Activated CD4-positive, alpha-beta T cell treated with anti-CD3 and anti-CD28 coated beads for 48 hours (primary cell): Measurements from ENCODE around the gene SCO2.
"Not testable (repeated sequence)": the region's sequence is repeated elsewhere in the genome, so short reads cannot be mapped to it uniquely, and the experiment has no call there.

Experiments
- DNase-seq: peaks from one replicate; pipeline ENCODE4 v3.0.0-alpha.2; 2020

SCO2 gene

GRCh38 chr22:50548921-50549790 is 23.8 kb upstream of the SCO2 start:
- no peak for DNase-seq

GRCh38 chr22:50548040-50548920 is 22.9 kb upstream of the SCO2 start:
- peak; percentile 63 for DNase-seq

- DNase-seq = no peak
These were observed 22.0 kb upstream of the SCO2 start for GRCh38 chr22:50547263-50547985.

DNA sequence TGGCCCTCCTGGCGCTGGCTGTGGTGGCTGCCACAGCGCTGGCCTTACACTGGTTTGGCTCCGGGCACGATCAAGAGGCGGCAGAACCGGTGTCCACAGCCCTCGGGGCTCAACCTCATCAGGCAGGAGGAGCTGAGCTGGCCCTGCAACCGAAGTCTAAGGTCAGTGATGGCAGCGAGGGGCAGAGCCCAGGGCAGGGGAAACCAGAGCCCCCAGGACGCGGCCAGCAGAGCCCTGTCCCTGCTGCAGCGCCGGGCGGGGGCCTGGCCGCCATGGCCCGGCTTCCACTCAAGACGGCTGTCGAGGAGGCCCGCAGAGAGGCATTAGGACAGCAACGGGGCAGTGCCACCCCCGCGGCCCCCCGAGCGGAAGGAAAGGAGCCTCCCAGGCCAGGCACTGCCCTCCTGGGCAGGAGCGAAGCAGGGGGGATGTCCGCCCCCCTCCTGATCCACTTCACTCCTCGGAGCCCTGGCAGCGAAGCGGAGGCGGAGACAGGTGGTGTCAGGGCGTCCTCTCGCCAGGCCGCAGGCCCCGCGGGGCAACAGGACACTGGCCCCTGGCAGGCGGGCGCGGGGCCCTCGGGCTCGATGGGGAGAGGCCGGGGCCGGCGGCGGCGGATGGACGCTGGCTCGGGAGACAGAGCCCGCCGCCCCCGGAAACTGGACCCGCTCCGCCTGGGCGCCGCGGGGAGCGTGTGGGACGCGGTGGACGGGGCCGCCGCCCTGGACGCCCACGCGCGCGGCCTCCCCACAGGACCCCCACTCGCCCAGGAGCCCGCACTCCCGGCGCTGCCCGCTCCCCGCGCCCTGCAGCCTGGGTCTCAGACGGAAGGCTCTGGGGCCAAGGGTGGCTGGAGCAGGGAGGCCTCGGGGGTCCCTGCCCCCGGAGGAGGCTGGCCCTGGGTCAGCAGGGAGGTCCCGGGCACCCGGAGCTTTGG is 21.2 kb upstream of the SCO2 start:
- DNase-seq = no peak

DNA sequence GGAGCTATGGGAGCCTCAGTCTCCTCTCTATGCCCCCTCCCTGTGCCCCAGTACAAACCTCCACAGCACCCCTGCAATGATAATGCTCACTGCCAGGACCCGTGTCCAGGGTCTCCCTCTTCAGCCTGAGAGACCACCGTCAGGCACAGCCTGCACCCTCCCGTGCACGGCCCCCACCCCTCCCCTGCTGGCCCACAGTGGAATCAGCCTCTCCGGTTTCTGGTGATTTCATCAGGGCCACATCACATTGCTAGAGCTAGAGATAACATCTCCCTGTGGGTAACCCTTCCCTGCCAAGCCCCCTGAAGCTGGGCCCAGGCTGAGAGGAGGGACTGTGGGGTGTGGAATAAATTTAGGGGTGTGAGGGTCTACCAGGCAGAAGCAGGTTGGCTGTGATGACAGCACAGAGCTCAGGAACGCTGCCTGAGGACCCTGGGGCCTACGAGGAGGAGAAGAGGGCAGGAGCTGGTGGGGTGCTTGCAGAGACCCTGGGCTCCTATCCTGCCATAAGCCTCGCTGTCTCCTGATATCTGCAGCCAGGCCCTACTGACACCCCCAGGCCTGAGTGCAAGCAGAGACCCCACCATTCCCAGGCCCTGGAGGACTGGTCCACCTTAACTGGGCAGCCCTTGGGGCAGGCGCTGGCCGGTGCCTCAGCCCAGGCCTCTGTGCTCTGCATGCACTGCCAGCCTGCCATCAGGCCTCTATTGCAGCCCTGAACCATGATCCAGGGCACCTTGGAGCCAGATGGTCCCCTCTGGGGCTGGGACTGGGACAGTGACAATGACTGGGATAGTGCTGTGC is 20.3 kb upstream of the SCO2 start, which contains the start of gene KLHDC7B:
TSS of gene KLHDC7B (plus strand) at position 378 of the 804 bp plus-strand sequence. CDS start at position 723, 345 bp downstream.
- peak; percentile 54 for DNase-seq

DNA sequence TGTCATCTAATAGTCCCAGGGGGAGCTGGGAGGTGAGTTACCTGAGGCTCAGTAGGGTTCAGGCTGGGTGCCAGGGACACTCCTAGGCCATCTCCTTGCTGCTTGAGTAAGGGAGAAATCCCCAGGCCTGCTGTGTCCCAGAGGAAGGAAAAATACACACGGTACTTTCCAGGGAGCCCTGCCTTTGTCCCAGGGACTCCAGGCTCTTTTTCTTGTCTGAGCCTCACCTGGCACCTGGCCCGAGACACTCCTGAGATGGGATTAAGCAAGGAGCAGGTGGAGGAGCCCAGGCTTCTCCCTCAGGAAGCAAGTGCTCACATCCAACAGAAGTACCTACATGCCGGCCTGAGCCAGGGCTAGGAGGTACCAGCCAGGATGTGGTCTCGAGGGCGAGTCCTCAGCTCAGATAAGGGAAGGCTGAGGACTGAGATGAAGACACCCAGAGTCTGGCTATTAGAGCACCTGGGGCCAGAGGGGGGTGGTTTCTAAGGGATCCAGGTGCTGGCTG is 19.4 kb upstream of the SCO2 start:
- peak; percentile 40 for DNase-seq

GRCh38 chr22:50544078-50544745 is 18.8 kb upstream of the SCO2 start:
- peak; percentile 92 for DNase-seq

- DNase-seq = peak; percentile 76
These were observed 17.1 kb upstream of the SCO2 start for GRCh38 chr22:50542416-50542927.

- DNase-seq = peak; percentile 63
These were observed 16.2 kb upstream of the SCO2 start for GRCh38 chr22:50541667-50542026.

DNA sequence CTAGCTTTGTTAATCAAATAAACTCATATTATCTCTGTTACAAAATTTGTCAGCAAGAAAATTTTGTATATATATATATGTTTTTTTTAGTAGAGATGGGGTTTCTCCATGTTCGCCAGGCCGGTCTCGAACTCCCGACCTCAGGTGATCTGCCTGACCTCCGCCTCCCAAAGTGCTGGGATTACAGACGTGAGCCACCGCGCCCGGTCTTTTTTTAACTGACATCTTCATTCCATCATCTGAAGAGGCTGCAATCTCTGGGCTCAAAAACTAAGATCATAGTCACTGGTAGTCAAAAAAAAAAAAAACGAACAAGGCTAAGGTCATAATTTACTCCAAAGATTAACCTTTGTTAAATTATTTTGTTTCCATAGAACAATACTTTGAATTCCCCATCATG is 15.0 kb upstream of the SCO2 start:
- no peak for DNase-seq

DNA sequence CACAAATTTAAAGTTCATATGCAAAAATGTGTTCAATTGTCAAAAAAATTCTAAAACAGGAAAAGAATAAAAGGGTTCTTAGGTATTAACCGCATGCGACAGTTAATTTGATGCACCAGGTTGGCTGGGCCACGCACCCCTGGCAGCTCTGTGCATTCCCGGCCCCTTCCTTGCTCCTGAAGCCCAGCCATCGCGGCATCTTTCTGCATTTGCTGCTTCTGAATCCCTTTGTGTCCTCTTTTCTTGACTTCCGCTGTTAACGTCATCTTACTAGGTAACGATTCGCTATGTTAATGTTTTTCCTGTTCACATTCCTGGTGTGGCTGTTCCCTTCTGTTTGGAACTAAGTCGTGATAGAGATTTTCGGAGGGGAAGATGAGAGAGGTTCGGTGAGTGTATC is 12.4 kb upstream of the SCO2 start:
- DNase-seq = no peak

GRCh38 chr22:50536226-50536625 is 10.8 kb upstream of the SCO2 start:
- DNase-seq = no peak

DNA sequence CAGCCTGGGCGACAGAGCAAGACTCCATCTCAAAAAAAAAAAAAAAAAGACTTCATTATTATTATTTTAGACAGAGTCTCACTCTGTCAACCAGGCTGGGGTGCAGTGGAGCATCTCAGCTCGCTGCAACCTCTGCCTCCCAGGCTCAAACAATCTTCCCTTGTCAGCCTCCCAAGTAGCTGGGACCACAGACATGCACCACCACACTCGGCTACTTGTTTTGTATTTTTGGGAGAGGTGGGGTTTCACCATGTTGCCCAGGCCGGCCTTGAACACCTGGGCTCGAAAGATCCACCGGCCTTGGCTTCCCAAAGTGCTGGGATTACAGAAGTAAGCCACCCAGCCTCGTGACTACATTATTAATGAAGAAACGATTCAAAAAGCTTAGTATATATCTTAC is 9.7 kb upstream of the SCO2 start:
- DNase-seq = no peak

- not testable (repeated sequence) for DNase-seq
These were observed 8.7 kb upstream of the SCO2 start for GRCh38 chr22:50533856-50534711.

- DNase-seq = no peak
These were observed 7.7 kb upstream of the SCO2 start for GRCh38 chr22:50532824-50533796.

DNA sequence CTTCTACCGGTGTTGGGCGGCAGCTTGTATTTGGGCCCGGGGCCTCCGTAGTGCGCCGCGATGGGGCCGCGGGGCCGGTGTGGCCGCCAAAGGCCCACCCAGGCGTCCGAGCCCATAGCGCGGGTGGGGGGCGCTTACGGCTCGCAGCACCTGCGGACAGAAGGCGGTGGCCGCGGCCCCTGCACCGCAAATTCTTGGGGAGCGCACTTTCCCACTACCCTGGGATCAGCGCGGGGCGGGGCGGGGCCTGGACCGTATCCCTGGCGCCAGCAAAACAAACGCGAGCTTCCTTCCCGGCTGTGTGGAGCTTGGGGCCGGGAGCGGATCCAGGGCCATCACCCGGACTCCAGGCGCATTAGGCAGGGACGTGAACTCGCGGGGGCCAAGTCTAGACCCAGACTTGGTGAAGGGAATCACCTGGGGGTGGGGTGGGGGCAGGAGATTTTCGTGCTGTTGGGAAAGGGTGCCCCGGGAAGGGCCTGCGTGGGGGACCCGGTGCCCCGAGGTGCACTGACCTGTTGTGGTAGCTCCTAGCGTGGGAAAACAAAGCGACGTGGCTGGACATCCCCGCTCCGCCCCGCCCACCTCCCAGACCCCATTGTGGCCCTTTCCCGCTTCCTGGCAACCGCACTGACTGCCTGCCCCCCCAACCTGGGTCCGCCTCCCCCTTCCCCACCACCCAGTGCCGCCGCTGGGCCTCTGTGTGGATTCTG is 6.7 kb upstream of the SCO2 start:
- DNase-seq = peak; percentile 42

GRCh38 chr22:50531546-50531961 is 6.2 kb upstream of the SCO2 start:
- peak; percentile 85 for DNase-seq
